Activated gamma-delta T cell treated with Interleukin-2 at 50 U/mL for 16 hours (primary cell): Measurements from ENCODE around the gene AASDHPPT.
"Not testable (repeated sequence)": the region's sequence is repeated elsewhere in the genome, so short reads cannot be mapped to it uniquely, and the experiment has no call there.

ENCODE experiments used
- DNase-seq: peaks from one replicate; pipeline ENCODE4 v3.0.0-alpha.2; 2020

The AASDHPPT gene

GRCh38 chr11:106077609-106078455 lies at the start of gene AASDHPPT:
Gene AASDHPPT, plus strand, starts transcription at chr11:106077662. Its CDS starts 49 bp downstream, at chr11:106077711.
- no peak for DNase-seq

GRCh38 chr11:106030609-106031008 lies 46.9 kb upstream of the AASDHPPT start:
- no peak for DNase-seq

- no peak for DNase-seq
Measured at GRCh38 chr11:106031202-106031810, 46.2 kb upstream of the AASDHPPT start.

GRCh38 chr11:106031936-106032335 lies 45.5 kb upstream of the AASDHPPT start:
- DNase-seq: no peak

- DNase-seq: no peak
Measured at GRCh38 chr11:106032861-106033260, 44.6 kb upstream of the AASDHPPT start.

- DNase-seq: no peak
Measured at GRCh38 chr11:106043540-106043939, 33.9 kb upstream of the AASDHPPT start.

- DNase-seq: no peak
Measured at GRCh38 chr11:106047631-106048030, 29.8 kb upstream of the AASDHPPT start.

- no peak for DNase-seq
Measured at GRCh38 chr11:106049727-106050476, 27.6 kb upstream of the AASDHPPT start.

GRCh38 chr11:106051103-106051502 lies 26.4 kb upstream of the AASDHPPT start:
- no peak for DNase-seq

GRCh38 chr11:106058377-106058776 lies 19.1 kb upstream of the AASDHPPT start:
- not testable (repeated sequence) for DNase-seq

- DNase-seq: no peak
Measured at GRCh38 chr11:106059617-106060016, 17.8 kb upstream of the AASDHPPT start.

- no peak for DNase-seq
Measured at GRCh38 chr11:106061249-106061784, 16.1 kb upstream of the AASDHPPT start.

GRCh38 chr11:106061954-106062949 lies 15.2 kb upstream of the AASDHPPT start:
- DNase-seq: no peak

- no peak for DNase-seq
Measured at GRCh38 chr11:106063009-106063408, 14.5 kb upstream of the AASDHPPT start.

GRCh38 chr11:106070606-106071005 lies 6.9 kb upstream of the AASDHPPT start:
- DNase-seq: no peak

GRCh38 chr11:106072804-106073203 lies 4.7 kb upstream of the AASDHPPT start:
- DNase-seq: no peak

GRCh38 chr11:106076171-106076918 lies 1.1 kb upstream of the AASDHPPT start:
- no peak for DNase-seq

- DNase-seq: peak; percentile 97
Measured at GRCh38 chr11:106076919-106077608, 398 bp upstream of the AASDHPPT start, which contains the start of gene KBTBD3. Gene KBTBD3, minus strand, starts transcription at chr11:106077347. Its CDS starts 18,250 bp downstream, at chr11:106059097.

GRCh38 chr11:106082096-106082495 lies 4.6 kb downstream of the AASDHPPT start:
- no peak for DNase-seq

- no peak for DNase-seq
Measured at GRCh38 chr11:106086135-106086534, 8.7 kb downstream of the AASDHPPT start.
